Caco-2 (cell line): Measurements from ENCODE around the gene SKAP2. TPM values are rescaled to one million over a fixed set of nuclear protein-coding genes. Genes with fewer than 3 reads are reported as not detected.
A peak's percentile ranks its signal among the peaks of the same experiment; 100 is the strongest.

ENCODE experiments used
- BruUV-seq: library from RNA; stranded (reverse); fragments of 400-500 nt; replicated peaks from 2 replicates; lab custom pipeline; 2021; lab: Mats Ljungman, UMichigan
- CTCF ChIA-PET: fragments of 300-600 bp; sonication (Branson Sonifier 250); formaldehyde crosslinking; loops from one replicate; lab custom pipeline; 2022; ENCODE audit warnings: antibody characterized with exemption; lab: Charles Lee
- POLR2A ChIA-PET: fragments of 300-600 bp; sonication (Branson Sonifier 250); formaldehyde crosslinking; loops from one replicate; lab custom pipeline; 2022; ENCODE audit warnings: antibody characterized with exemption; lab: Charles Lee
- DNase-seq, 2 experiments: peaks; one replicate each; pipeline versions ENCODE4 v3.0.0 to v3.0.0-alpha.2; 2020 to 2022
- H3K27me3 ChIP-seq: replicated peaks from 2 replicates; pipeline ENCODE4 v1.6.0; 2011; ENCODE audit warnings: low read length; ENCODE audit not compliant: control insufficient read depth, insufficient read depth
- H3K36me3 ChIP-seq: 2 replicates; pipeline ENCODE4 v1.5.1; 2011; ENCODE audit warnings: low read length; ENCODE audit not compliant: control insufficient read depth, insufficient read depth
- H3K4me1 ChIP-seq: fragments of 250-450 bp; sonication (Bioruptor Pico); 2 replicates; pipeline ENCODE4 v1.5.1; 2020; ENCODE audit warnings: mild to moderate bottlenecking
- H3K4me3 ChIP-seq: 2 replicates; pipeline ENCODE4 v1.5.1; 2011; ENCODE audit warnings: low read depth, mild to moderate bottlenecking, control low read depth, low read length
- H3K9me3 ChIP-seq: fragments of 250-450 bp; sonication (Bioruptor Pico); 2 replicates; pipeline ENCODE4 v1.5.1; 2020; ENCODE audit warnings: mild to moderate bottlenecking, moderate library complexity
- H3K27ac Mint-ChIP-seq: one replicate; pipeline ENCODE4 v1.8.0; 2022; ENCODE audit warnings: mixed read lengths; ENCODE audit not compliant: unreplicated experiment
- H3K27me3 Mint-ChIP-seq: one replicate; pipeline ENCODE4 v1.8.0; 2022; ENCODE audit warnings: mixed read lengths; ENCODE audit not compliant: insufficient read depth, unreplicated experiment
- H3K36me3 Mint-ChIP-seq: one replicate; pipeline ENCODE4 v1.8.0; 2022; ENCODE audit warnings: mild to moderate bottlenecking, mixed read lengths; ENCODE audit not compliant: insufficient read depth, unreplicated experiment
- H3K4me1 Mint-ChIP-seq: one replicate; pipeline ENCODE4 v1.8.0; 2022; ENCODE audit warnings: low read depth, mixed read lengths; ENCODE audit not compliant: unreplicated experiment
- H3K4me3 Mint-ChIP-seq: one replicate; pipeline ENCODE4 v1.8.0; 2022; ENCODE audit warnings: mild to moderate bottlenecking, moderate library complexity, mixed read lengths; ENCODE audit not compliant: unreplicated experiment
- H3K9me3 Mint-ChIP-seq: one replicate; pipeline ENCODE4 v1.8.0; 2022; ENCODE audit warnings: mixed read lengths; ENCODE audit not compliant: unreplicated experiment
- intact Hi-C: fragments of 100-400 bp; cut with micrococcal nuclease; formaldehyde crosslinking; loops from one replicate; pipeline ENCODE4 v1.10.0; 2022; ENCODE audit not compliant: unreplicated experiment
- total RNA-seq: library from RNA; stranded (reverse); gene quantifications from 2 replicates; pipeline ENCODE4 v1.2.3, GENCODE V29; 2022
- TF ChIP-seq, protein P1 (sequence below), 2 experiments: fragments of 200-600 bp in 1 of 2; IDR thresholded peaks; 1 replicate in 1 of 2; 2 replicates in 1 of 2; pipeline versions ENCODE4 v1.5.1 to v1.8.0; 2011 to 2022; ENCODE audit warnings: antibody characterized with exemption in 1 of 2, control low read depth in 1 of 2, inconsistent platforms in 1 of 2, low read depth in 1 of 2, low read length in 1 of 2, mild to moderate bottlenecking in 1 of 2, moderate library complexity in 1 of 2; ENCODE audit not compliant: insufficient read depth in 1 of 2, severe bottlenecking in 1 of 2, unreplicated experiment in 1 of 2

SKAP2 gene
- total RNA-seq, 1 experiment from 2014 or later: 36.2 TPM

DNA sequence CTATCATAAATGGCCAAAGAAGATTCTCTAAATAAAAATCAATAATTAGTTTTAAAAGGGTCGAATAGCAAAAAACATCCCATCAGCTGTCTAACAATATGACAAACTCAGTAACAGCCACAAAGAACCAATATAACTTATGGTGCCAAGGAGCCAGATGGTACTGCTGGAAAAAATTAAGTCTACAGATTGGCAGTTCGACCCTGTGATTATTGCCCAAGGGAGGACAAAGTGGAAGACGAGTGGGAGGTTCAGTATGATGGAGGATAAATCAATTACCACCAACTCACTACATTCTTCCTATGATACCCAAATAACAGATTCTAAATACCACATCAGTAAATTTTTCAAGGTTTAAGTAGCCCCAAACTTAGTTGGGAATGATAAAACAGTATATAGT is 49.0 kb downstream of the SKAP2 start:
- CTCF ChIA-PET: no interaction called here
- Mint-ChIP-seq H3K9me3 (no peaks in the 10 kb centered on the region), H3K27ac (no peak overlapping the region), H3K36me3 (no peaks in the 10 kb centered on the region), H3K27me3 (no peaks in the 10 kb centered on the region), H3K4me3 (no peak overlapping the region), H3K4me1 (no peaks in the 10 kb centered on the region)
- Histone ChIP-seq H3K27me3 (no peaks in the 10 kb centered on the region), H3K4me3 (no peak overlapping the region), H3K4me1 (peaks cover 15% of the 10 kb centered on the region), H3K36me3 (no peaks in the 10 kb centered on the region), H3K9me3 (no peaks in the 10 kb centered on the region; the same call in 1 of the 2 replicates)
- POLR2A ChIA-PET: no interaction called here
- no TSS peak for BruUV-seq
- DNase-seq: no peak
- TF ChIP-seq, protein P1, sequence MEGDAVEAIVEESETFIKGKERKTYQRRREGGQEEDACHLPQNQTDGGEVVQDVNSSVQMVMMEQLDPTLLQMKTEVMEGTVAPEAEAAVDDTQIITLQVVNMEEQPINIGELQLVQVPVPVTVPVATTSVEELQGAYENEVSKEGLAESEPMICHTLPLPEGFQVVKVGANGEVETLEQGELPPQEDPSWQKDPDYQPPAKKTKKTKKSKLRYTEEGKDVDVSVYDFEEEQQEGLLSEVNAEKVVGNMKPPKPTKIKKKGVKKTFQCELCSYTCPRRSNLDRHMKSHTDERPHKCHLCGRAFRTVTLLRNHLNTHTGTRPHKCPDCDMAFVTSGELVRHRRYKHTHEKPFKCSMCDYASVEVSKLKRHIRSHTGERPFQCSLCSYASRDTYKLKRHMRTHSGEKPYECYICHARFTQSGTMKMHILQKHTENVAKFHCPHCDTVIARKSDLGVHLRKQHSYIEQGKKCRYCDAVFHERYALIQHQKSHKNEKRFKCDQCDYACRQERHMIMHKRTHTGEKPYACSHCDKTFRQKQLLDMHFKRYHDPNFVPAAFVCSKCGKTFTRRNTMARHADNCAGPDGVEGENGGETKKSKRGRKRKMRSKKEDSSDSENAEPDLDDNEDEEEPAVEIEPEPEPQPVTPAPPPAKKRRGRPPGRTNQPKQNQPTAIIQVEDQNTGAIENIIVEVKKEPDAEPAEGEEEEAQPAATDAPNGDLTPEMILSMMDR (IDR thresholded peaks at IDR 0.05; ENCODE audit: insufficient read depth in 1 of 2, low read depth in 1 of 2, low read length in 1 of 2, severe bottlenecking in 1 of 2, unreplicated experiment in 1 of 2): no peak
- intact Hi-C loops: no loop called here

DNA sequence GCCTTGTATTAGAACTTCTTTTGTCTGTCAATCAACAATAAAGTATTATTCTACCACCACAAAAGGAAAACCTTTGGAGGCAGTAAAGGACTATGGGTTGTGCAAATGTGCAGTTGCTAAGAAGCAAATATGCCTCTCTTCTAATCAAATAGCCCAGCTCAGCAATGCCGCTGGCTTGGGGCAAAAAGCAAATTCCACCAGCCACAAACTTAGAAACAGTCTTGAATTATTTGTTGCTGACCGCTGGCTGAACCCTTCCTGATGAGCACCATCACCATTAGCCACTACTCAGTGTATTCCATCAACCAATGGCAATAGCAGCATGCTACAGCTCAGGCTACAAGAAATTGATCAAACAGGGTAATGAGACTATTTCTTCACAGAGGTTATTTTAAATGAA is 51.0 kb downstream of the SKAP2 start:
- Mint-ChIP-seq H3K27ac (no peak overlapping the region), H3K9me3 (no peaks in the 10 kb centered on the region), H3K4me1 (no peaks in the 10 kb centered on the region), H3K36me3 (no peaks in the 10 kb centered on the region), H3K27me3 (no peaks in the 10 kb centered on the region), H3K4me3 (no peak overlapping the region)
- BruUV-seq: no TSS peak
- POLR2A ChIA-PET: no interaction called here
- TF ChIP-seq, protein P1 (IDR thresholded peaks at IDR 0.05; ENCODE audit: insufficient read depth in 1 of 2, low read depth in 1 of 2, low read length in 1 of 2, severe bottlenecking in 1 of 2, unreplicated experiment in 1 of 2): no peak
- Histone ChIP-seq H3K9me3 (no peaks in the 10 kb centered on the region; the same call in 1 of the 2 replicates), H3K27me3 (no peaks in the 10 kb centered on the region), H3K4me1 (peaks cover 15% of the 10 kb centered on the region), H3K36me3 (no peaks in the 10 kb centered on the region), H3K4me3 (no peak overlapping the region)
- intact Hi-C loops: no loop called here
- CTCF ChIA-PET: interaction anchor here (0.6 to 1.0 kb wide), 2 partner anchors 41 to 347 kb away, joined by 3 to 4 read pairs; no protein-coding TSS in a partner anchor
- peak; percentile 35 to 42 for DNase-seq

DNA sequence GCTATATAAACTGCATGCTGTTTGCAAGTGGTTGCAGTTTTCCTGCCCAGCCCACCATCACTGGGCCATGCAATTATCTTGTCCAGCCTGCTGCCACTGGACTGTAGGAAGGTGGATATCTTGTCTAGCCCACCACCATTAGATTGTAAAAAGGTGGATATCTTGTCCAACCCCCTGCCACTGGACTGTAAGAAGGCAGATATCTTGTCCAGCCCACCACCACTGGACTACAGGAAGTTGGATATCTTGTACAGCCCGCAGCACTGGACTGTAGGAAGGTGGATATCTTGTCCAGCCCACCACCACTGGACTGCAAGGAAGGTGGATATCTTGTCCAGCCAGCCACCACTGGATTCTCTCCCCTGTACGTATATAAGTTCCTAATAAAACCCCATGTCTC is 69.8 kb downstream of the SKAP2 start:
- no TSS peak for BruUV-seq
- ChIA-PET CTCF (no interaction called here), POLR2A (no interaction called here)
- H3K4me1 ChIP-seq: no peaks in the 10 kb centered on the region
- no peak for DNase-seq
- Mint-ChIP-seq H3K9me3 (peaks cover 10% of the 10 kb centered on the region), H3K4me3 (no peak overlapping the region), H3K4me1 (peaks cover 6% of the 10 kb centered on the region), H3K27me3 (no peaks in the 10 kb centered on the region), H3K36me3 (no peaks in the 10 kb centered on the region), H3K27ac (no peak overlapping the region)
- H3K36me3 ChIP-seq: no peaks in the 10 kb centered on the region
- no peaks in the 10 kb centered on the region for H3K9me3 ChIP-seq
- intact Hi-C loops: no loop called here
- no peaks in the 10 kb centered on the region for H3K27me3 ChIP-seq
- no peak overlapping the region for H3K4me3 ChIP-seq
- TF ChIP-seq, protein P1 (IDR thresholded peaks at IDR 0.05; ENCODE audit: insufficient read depth in 1 of 2, low read depth in 1 of 2, low read length in 1 of 2, severe bottlenecking in 1 of 2, unreplicated experiment in 1 of 2): no peak
